ENCODE data around the gene CACNA1C.

DNA sequence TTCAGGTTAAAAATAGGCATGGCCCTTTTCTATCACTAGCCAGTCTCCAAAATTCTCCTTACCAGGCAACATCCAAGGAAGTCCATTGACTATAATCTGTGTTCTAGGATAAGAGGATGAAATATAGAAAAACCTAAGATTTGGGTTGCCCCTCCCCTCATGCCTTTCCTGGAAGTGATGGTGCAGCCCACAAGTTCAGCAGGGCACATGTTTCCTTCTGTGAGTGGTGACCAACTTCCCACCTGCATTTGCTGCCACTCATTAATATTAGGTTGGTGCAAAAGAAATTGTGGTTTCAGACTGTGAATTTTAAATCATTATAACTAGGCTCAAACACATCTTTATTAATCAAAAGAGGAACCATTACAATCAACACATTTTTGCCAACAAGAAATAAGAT, 491.4 kb downstream of the CACNA1C start:
- TF ChIP-seq CTCF (IDR thresholded peaks at IDR 0.05) (no peak), POLR2A (IDR thresholded peaks at IDR 0.05) (no peak), POLR2AphosphoS5 (IDR thresholded peaks at IDR 0.05) (no peak)
